ENCODE data around the gene EIF6.
"Not testable (repeated sequence)": the region's sequence is repeated elsewhere in the genome, so short reads cannot be mapped to it uniquely, and the experiment has no call there.

DNA sequence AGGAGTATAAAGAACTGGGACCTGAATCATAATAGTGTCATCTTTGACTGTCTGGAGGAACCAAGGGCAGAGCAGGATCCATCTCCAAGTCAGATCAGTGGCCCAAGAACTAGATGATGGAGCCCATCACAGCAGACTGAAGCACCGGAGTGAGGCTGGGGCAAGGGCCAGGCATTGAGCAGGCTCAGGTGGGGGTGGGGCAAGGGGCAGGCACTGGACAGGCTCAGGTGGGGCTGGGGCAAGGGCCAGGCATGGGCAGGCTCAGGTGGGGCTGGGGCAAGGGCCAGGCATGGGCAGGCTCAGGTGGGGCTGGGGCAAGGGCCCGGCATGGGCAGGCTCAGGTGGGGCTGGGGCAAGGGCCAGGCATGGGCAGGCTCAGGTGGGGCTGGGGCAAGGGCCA lies 32.0 kb downstream of the EIF6 start:
- TF ChIP-seq, protein P1, sequence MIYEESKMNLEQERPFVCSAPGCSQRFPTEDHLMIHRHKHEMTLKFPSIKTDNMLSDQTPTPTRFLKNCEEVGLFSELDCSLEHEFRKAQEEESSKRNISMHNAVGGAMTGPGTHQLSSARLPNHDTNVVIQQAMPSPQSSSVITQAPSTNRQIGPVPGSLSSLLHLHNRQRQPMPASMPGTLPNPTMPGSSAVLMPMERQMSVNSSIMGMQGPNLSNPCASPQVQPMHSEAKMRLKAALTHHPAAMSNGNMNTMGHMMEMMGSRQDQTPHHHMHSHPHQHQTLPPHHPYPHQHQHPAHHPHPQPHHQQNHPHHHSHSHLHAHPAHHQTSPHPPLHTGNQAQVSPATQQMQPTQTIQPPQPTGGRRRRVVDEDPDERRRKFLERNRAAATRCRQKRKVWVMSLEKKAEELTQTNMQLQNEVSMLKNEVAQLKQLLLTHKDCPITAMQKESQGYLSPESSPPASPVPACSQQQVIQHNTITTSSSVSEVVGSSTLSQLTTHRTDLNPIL (CRISPR knock-in tag; IDR thresholded peaks at IDR 0.05): not testable (repeated sequence)
- TF ChIP-seq ELF1 (tag; IDR thresholded peaks at IDR 0.05); SRF (CRISPR knock-in tag; IDR thresholded peaks at IDR 0.05); ZNF124 (CRISPR knock-in tag; IDR thresholded peaks at IDR 0.05): not testable (repeated sequence)
- TF ChIP-seq, protein P2, sequence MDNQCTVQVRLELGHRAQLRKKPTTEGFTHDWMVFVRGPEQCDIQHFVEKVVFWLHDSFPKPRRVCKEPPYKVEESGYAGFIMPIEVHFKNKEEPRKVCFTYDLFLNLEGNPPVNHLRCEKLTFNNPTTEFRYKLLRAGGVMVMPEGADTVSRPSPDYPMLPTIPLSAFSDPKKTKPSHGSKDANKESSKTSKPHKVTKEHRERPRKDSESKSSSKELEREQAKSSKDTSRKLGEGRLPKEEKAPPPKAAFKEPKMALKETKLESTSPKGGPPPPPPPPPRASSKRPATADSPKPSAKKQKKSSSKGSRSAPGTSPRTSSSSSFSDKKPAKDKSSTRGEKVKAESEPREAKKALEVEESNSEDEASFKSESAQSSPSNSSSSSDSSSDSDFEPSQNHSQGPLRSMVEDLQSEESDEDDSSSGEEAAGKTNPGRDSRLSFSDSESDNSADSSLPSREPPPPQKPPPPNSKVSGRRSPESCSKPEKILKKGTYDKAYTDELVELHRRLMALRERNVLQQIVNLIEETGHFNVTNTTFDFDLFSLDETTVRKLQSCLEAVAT (IDR thresholded peaks at IDR 0.05): not testable (repeated sequence)

Data from K562 (cell line).